A549 (cell line): Measurements from ENCODE around the gene ATP1B3. TPM values are rescaled to one million over a fixed set of nuclear protein-coding genes. Genes with fewer than 3 reads are reported as not detected.

ENCODE experiments used
- ATAC-seq, 2 experiments: fragments of 200-7000 bp in 1 of 2; fragments of >200 bp in 1 of 2; cut with Nextera tagmentation in 1 of 2; cut with Tn5 transposase in 1 of 2; 3 replicates each; pipeline versions ENCODE4 v1.8.0 to v1.9.1; 2018 to 2020; ENCODE audit warnings: mild to moderate bottlenecking in 1 of 2, moderate library complexity in 1 of 2
- CTCF ChIA-PET: fragments of 300-600 bp; sonication (Branson Sonifier 250); formaldehyde crosslinking; extraction: SDS; loops from one replicate; lab custom pipeline; 2021; ENCODE audit warnings: antibody characterized with exemption, inconsistent platforms; lab: Yijun Ruan, JAX
- POLR2A ChIA-PET: fragments of 350-600 bp; formaldehyde crosslinking; extraction: SDS; loops from one replicate; lab custom pipeline; 2021; ENCODE audit warnings: antibody characterized with exemption, inconsistent platforms; lab: Yijun Ruan, JAX
- DNase-seq, 2 experiments: peaks; one replicate each; pipeline versions ENCODE4 v3.0.0 to v3.0.0-alpha.2; 2011 to 2016; ENCODE audit warnings: low read depth in 1 of 2, low spot score in 1 of 2
- FAIRE-seq: peaks from 2 replicates; lab custom pipeline; 2011; peaks lifted over from hg19 to GRCh38; lab: Jason Lieb, UNC
- H3K27ac ChIP-seq, 2 experiments: fragments of >200 bp; sonication (Bioruptor Twin); formaldehyde crosslinking; 3 replicates each; pipeline ENCODE4 v1.5.1; 2016 to 2017
- H3K4me1 ChIP-seq: fragments of >200 bp; sonication (Bioruptor Twin); formaldehyde crosslinking; 3 replicates; pipeline ENCODE4 v1.6.1; 2016
- H3K4me2 ChIP-seq: fragments of >200 bp; sonication (Bioruptor Twin); formaldehyde crosslinking; 3 replicates; pipeline ENCODE4 v1.6.1; 2016
- H3K4me3 ChIP-seq: fragments of >200 bp; sonication (Bioruptor Twin); formaldehyde crosslinking; 3 replicates; pipeline ENCODE4 v1.5.1; 2016
- H3K9me3 ChIP-seq: fragments of >200 bp; sonication (Bioruptor Twin); formaldehyde crosslinking; 3 replicates; pipeline ENCODE4 v1.6.1; 2016
- CBX2 ChIP-seq: fragments of 200-600 bp; sonication (generic); IDR thresholded peaks from 2 replicates; pipeline ENCODE4 v1.6.1; 2016; ENCODE audit warnings: low read depth, mild to moderate bottlenecking, borderline replicate concordance
- CBX8 ChIP-seq: fragments of 200-600 bp; sonication (generic); IDR thresholded peaks from 2 replicates; pipeline ENCODE4 v1.6.1; 2016
- CEBPB ChIP-seq, 2 experiments: fragments of >200 bp in 1 of 2; sonication (Bioruptor Twin) in 1 of 2; formaldehyde crosslinking in 1 of 2; IDR thresholded peaks; 2 replicates each; pipeline ENCODE4 v1.6.1; 2012 to 2016
- EHF ChIP-seq: fragments of 250-450 bp; sonication (Bioruptor Pico); IDR thresholded peaks from 2 replicates; pipeline ENCODE4 v1.5.0; 2020; ENCODE audit warnings: mild to moderate bottlenecking
- EHMT2 ChIP-seq: fragments of 200-600 bp; sonication (generic); IDR thresholded peaks from 2 replicates; pipeline ENCODE4 v1.6.1; 2016; ENCODE audit warnings: antibody characterized with exemption, low read depth, mild to moderate bottlenecking, moderate library complexity
- EP300 ChIP-seq, 2 experiments: fragments of >200 bp; sonication (Bioruptor Twin); formaldehyde crosslinking; IDR thresholded peaks; 2 replicates in 1 of 2; 3 replicates in 1 of 2; pipeline ENCODE4 v1.6.1; 2016 to 2017
- FOSB ChIP-seq: fragments of 250-450 bp; sonication (Bioruptor Pico); IDR thresholded peaks from 2 replicates; pipeline ENCODE4 v1.5.0; 2020; ENCODE audit warnings: mild to moderate bottlenecking, moderate library complexity
- FOSL2 ChIP-seq, 2 experiments: fragments of 450-650 bp in 1 of 2; fragments of >200 bp in 1 of 2; sonication (Bioruptor Twin) in 1 of 2; formaldehyde crosslinking; IDR thresholded peaks; 2 replicates each; pipeline versions ENCODE4 v1.5.0 to v1.6.1; 2016 to 2020; ENCODE audit warnings: mild to moderate bottlenecking in 1 of 2, moderate library complexity in 1 of 2
- HDAC2 ChIP-seq: fragments of 200-600 bp; sonication (generic); IDR thresholded peaks from 2 replicates; pipeline ENCODE4 v1.6.1; 2016
- HOXA7 ChIP-seq: fragments of 250-450 bp; sonication (Bioruptor Pico); IDR thresholded peaks from 2 replicates; pipeline ENCODE4 v1.5.0; 2020; ENCODE audit warnings: mild to moderate bottlenecking, moderate library complexity
- HOXB5 ChIP-seq: fragments of 250-450 bp; sonication (Bioruptor Pico); IDR thresholded peaks from 2 replicates; pipeline ENCODE4 v1.5.0; 2020; ENCODE audit warnings: mild to moderate bottlenecking, moderate library complexity
- JUN ChIP-seq, 2 experiments: fragments of >200 bp; sonication (Bioruptor Twin); formaldehyde crosslinking; IDR thresholded peaks; 2 replicates in 1 of 2; 3 replicates in 1 of 2; pipeline ENCODE4 v1.6.1; 2016 to 2017
- JUNB ChIP-seq: fragments of >200 bp; sonication (Bioruptor Twin); formaldehyde crosslinking; IDR thresholded peaks from 2 replicates; pipeline ENCODE4 v1.6.1; 2016
- MAFK ChIP-seq: fragments of 450-650 bp; IDR thresholded peaks from 2 replicates; pipeline ENCODE4 v1.6.1; 2014; ENCODE audit not compliant: partially characterized antibody
- MYC ChIP-seq: IDR thresholded peaks from 2 replicates; pipeline ENCODE4 v1.6.1; 2012; ENCODE audit warnings: mild to moderate bottlenecking, inconsistent platforms, low read length, improper control_type of control experiment, borderline replicate concordance
- NPAS2 ChIP-seq: fragments of 250-450 bp; sonication (Bioruptor Pico); IDR thresholded peaks from 2 replicates; pipeline ENCODE4 v1.8.0; 2022; ENCODE audit warnings: mild to moderate bottlenecking, moderate library complexity, borderline replicate concordance
- NR3C1 ChIP-seq: fragments of >200 bp; sonication (Bioruptor Twin); formaldehyde crosslinking; IDR thresholded peaks from 3 replicates; pipeline ENCODE4 v1.6.1; 2017
- PHF8 ChIP-seq: fragments of 200-600 bp; sonication (generic); IDR thresholded peaks from 2 replicates; pipeline ENCODE4 v1.6.1; 2016; ENCODE audit warnings: low read depth, mild to moderate bottlenecking, antibody characterized with exemption, moderate library complexity, borderline replicate concordance
- POLR2A ChIP-seq: IDR thresholded peaks from 2 replicates; pipeline ENCODE4 v1.6.1; 2012; ENCODE audit warnings: mild to moderate bottlenecking, low read length
- POLR2AphosphoS2 ChIP-seq: conservative IDR thresholded peaks from 2 replicates; pipeline ENCODE4 v1.6.1; 2012; ENCODE audit warnings: low read length, improper control_type of control experiment, inconsistent platforms
- RAD21 ChIP-seq, 2 experiments: fragments of >200 bp in 1 of 2; sonication (Bioruptor Twin) in 1 of 2; formaldehyde crosslinking in 1 of 2; IDR thresholded peaks in 1 of 2; conservative IDR thresholded peaks in 1 of 2; 2 replicates in 1 of 2; 3 replicates in 1 of 2; pipeline ENCODE4 v1.6.1; 2012 to 2018; ENCODE audit warnings: inconsistent platforms in 1 of 2
- RARB ChIP-seq: fragments of 250-450 bp; sonication (Bioruptor Pico); IDR thresholded peaks from 2 replicates; pipeline ENCODE4 v1.8.0; 2021; ENCODE audit warnings: mild to moderate bottlenecking, moderate library complexity
- RCOR1 ChIP-seq: fragments of 150-350 bp; IDR thresholded peaks from 2 replicates; pipeline ENCODE4 v1.6.1; 2014; ENCODE audit warnings: antibody characterized with exemption, low read length, low read depth
- RFX5 ChIP-seq: fragments of 450-650 bp; IDR thresholded peaks from 2 replicates; pipeline ENCODE4 v1.7.1; 2014; ENCODE audit warnings: antibody characterized with exemption, mild to moderate bottlenecking, moderate library complexity
- RNF2 ChIP-seq: fragments of 200-600 bp; sonication (generic); IDR thresholded peaks from 2 replicates; pipeline ENCODE4 v1.6.1; 2016; ENCODE audit warnings: low read depth, mild to moderate bottlenecking, antibody characterized with exemption, moderate library complexity, borderline replicate concordance
- SMC3 ChIP-seq: fragments of >200 bp; sonication (Bioruptor Twin); formaldehyde crosslinking; IDR thresholded peaks from 3 replicates; pipeline ENCODE4 v1.6.1; 2018; ENCODE audit warnings: inconsistent platforms
- SREBF2 ChIP-seq: fragments of 450-650 bp; IDR thresholded peaks from 2 replicates; pipeline ENCODE4 v1.6.1; 2014; ENCODE audit warnings: mild to moderate bottlenecking, moderate library complexity
- ZC3H11A ChIP-seq: fragments of 450-650 bp; IDR thresholded peaks from 2 replicates; pipeline ENCODE4 v1.6.1; 2014; ENCODE audit warnings: antibody characterized with exemption, mild to moderate bottlenecking
- ZSCAN20 ChIP-seq: fragments of 250-450 bp; sonication (Bioruptor Pico); IDR thresholded peaks from 2 replicates; pipeline ENCODE4 v1.8.0; 2022; ENCODE audit warnings: mild to moderate bottlenecking, moderate library complexity
- WGBS: methylation state at CpG from one replicate; pipeline ENCODE4 v1.1.6; 2017; ENCODE audit errors: missing lambda C conversion rate; 5-methylcytosine and 5-hydroxymethylcytosine counted together
- polyA plus RNA-seq, 4 experiments: library from polyadenylated mRNA; depleted of rRNA in 3 of 4; stranded (reverse); fragments of >200 nt; fragmentation: RNase III in 1 of 4; extraction: RNeasy Plus Mini Kit Qiagen cat#74134 plus additional on column Dnase treatment in 1 of 4; gene quantifications; 2 replicates in 3 of 4; 3 replicates in 1 of 4; pipeline ENCODE4 v1.2.3, GENCODE V29; 2011 to 2017
- TF ChIP-seq, protein P1 (sequence below): IDR thresholded peaks from 2 replicates; pipeline ENCODE4 v1.6.1; 2012
- TF ChIP-seq, protein P2 (sequence below): fragments of >200 bp; sonication (Bioruptor Twin); formaldehyde crosslinking; IDR thresholded peaks from 3 replicates; pipeline ENCODE4 v1.6.1; 2016

Gene ATP1B3
- polyA plus RNA-seq, 2 of the 4 experiments (the other 2 are of a cell fraction), result 230 to 306 TPM

DNA sequence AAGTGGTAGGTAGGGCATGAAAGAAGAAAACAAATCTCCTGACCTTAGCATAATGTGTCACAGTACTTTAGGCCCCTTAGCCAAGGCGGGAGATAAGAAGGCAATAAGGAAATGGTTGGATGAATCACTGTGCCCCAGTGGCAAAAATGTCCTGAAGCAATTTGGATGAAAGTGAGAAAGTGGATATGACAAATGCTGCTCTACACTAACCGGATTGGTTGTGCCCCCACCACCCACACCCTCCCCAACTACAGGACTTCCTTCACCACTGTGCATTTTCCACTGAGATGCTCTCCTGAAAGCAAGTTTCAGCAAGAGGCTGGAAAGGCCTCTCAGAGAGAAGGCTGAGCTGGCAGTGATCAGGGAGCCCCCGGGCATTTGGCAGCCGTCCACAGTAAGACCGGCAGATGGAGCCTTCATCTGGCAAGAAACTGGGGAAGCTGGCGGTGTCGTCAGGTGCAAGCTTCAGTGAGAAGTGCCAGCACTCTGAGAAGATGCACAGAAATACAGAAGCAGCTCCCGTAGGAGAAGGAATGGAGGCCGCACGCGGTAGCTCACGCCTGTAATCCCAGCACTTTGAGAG is 63.8 kb downstream of the ATP1B3 start:
- no peak for TF ChIP-seq RAD21 (conservative IDR thresholded peaks at IDR 0.05 in 1 of 2, IDR thresholded peaks at IDR 0.05 in 1 of 2)
- no peak for TF ChIP-seq NPAS2 (CRISPR knock-in tag)
- TF ChIP-seq MAFK, result peak; percentile 30
- no peak for TF ChIP-seq POLR2AphosphoS2
- no peak for TF ChIP-seq CBX8
- no peak for TF ChIP-seq RCOR1
- no peak for TF ChIP-seq ZC3H11A
- TF ChIP-seq CEBPB (IDR thresholded peaks at IDR 0.05), result no peak
- no peak for TF ChIP-seq EHF
- TF ChIP-seq, protein P1, sequence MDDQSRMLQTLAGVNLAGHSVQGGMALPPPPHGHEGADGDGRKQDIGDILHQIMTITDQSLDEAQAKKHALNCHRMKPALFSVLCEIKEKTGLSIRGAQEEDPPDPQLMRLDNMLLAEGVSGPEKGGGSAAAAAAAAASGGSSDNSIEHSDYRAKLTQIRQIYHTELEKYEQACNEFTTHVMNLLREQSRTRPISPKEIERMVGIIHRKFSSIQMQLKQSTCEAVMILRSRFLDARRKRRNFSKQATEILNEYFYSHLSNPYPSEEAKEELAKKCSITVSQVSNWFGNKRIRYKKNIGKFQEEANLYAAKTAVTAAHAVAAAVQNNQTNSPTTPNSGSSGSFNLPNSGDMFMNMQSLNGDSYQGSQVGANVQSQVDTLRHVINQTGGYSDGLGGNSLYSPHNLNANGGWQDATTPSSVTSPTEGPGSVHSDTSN, result no peak
- no peak for TF ChIP-seq FOSB
- TF ChIP-seq FOSL2 (IDR thresholded peaks at IDR 0.05), result no peak
- peak; percentile 30; the same call in 1 of the 2 replicates for TF ChIP-seq FOSL2 (CRISPR knock-in tag; IDR thresholded peaks at IDR 0.05)
- no peak for TF ChIP-seq RNF2
- TF ChIP-seq ZSCAN20 (CRISPR knock-in tag), result no peak
- no peak for TF ChIP-seq RARB (CRISPR knock-in tag)
- TF ChIP-seq HDAC2, result no peak
- TF ChIP-seq JUN (IDR thresholded peaks at IDR 0.05), result no peak
- DNase-seq (peak; percentile 47 to 48), ATAC-seq (peak; percentile 74 to 80), FAIRE-seq (no peak)
- Histone ChIP-seq H3K4me1 (peaks cover 13% of the 10 kb centered on the region), H3K4me3 (no peak overlapping the region), H3K9me3 (no peaks in the 10 kb centered on the region), H3K27ac (peak overlapping the region in 1 of 2 experiments; percentile 27; a peak in 2 of 6 replicates), H3K4me2 (peak overlapping the region; percentile 11; the same call in 2 of the 3 replicates)
- CTCF ChIA-PET, result interaction anchor here (1.4 kb wide), 1 partner anchor 15 kb away, joined by 3 read pairs; no protein-coding TSS in a partner anchor
- WGBS, result 51% methylated on average over 11 of the region's 12 CpGs
- POLR2A ChIA-PET, result no interaction called here

DNA sequence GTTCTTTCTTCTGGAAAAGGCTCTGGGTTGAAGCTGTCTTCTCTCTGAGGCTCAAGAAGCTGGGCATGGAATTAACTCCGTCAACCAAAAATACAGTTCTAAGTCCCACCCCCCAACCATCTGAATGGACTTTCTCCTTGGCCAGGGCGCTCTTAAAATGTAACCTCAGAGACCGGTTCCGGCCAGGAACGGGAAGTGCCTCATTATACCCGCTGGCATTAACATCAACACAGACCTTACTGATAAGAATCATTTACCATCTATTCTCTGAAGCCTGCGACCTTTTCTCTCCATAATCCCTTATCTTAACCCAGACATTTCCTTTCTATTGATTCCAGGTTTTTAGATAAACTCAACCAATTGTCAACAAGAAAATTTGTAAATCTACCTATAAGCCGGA is 64.7 kb downstream of the ATP1B3 start:
- Histone ChIP-seq H3K4me1 (peaks cover 13% of the 10 kb centered on the region), H3K9me3 (no peaks in the 10 kb centered on the region), H3K27ac (no peak overlapping the region), H3K4me3 (no peak overlapping the region), H3K4me2 (no peak overlapping the region; the same call in 2 of the 3 replicates)
- ATAC-seq (no peak), FAIRE-seq (no peak), DNase-seq (no peak)
- ChIA-PET CTCF (interaction anchor here (1.4 kb wide), 1 partner anchor 14 kb away, joined by 3 read pairs; no protein-coding TSS in a partner anchor), POLR2A (no interaction called here)
- TF ChIP-seq CBX2, result no peak
- WGBS, result 88% methylated on average over 8 of the region's 8 CpGs

DNA sequence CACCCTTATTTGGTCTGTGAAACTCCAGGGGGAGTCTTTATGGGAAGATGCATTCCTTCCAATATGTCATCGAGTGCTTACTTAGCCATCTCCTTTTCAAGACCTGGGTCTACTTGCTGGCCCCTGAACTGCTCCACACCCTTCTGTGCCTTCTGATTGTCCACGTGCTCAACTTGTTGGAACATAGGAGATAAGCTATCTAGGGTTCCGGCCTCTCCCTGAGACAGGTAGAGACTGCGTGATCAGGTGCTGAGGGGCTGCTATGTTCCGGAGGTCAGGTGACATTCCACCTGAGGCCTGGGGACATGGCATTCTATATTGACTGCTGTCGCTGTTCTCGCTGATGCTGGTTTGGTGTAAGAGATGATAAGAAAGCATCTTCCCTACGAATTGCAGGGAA is 65.6 kb downstream of the ATP1B3 start:
- H3K9me3 ChIP-seq, result no peaks in the 10 kb centered on the region
- TF ChIP-seq POLR2AphosphoS2, result no peak
- no peak for TF ChIP-seq EHMT2
- no peak for TF ChIP-seq EP300 (IDR thresholded peaks at IDR 0.05)
- no peak for TF ChIP-seq RCOR1
- TF ChIP-seq JUNB, result no peak
- no peak for TF ChIP-seq SMC3
- TF ChIP-seq, protein P2, sequence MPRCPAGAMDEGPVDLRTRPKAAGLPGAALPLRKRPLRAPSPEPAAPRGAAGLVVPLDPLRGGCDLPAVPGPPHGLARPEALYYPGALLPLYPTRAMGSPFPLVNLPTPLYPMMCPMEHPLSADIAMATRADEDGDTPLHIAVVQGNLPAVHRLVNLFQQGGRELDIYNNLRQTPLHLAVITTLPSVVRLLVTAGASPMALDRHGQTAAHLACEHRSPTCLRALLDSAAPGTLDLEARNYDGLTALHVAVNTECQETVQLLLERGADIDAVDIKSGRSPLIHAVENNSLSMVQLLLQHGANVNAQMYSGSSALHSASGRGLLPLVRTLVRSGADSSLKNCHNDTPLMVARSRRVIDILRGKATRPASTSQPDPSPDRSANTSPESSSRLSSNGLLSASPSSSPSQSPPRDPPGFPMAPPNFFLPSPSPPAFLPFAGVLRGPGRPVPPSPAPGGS, result no peak
- TF ChIP-seq MYC, result no peak
- no peak for TF ChIP-seq PHF8
- TF ChIP-seq NR3C1, result no peak
- no peak for TF ChIP-seq POLR2A
- TF ChIP-seq MAFK, result no peak
- no peak for TF ChIP-seq RNF2
- no peak for TF ChIP-seq RFX5
- no peak for TF ChIP-seq SREBF2
- no peak for TF ChIP-seq HOXB5 (CRISPR knock-in tag)
- no peak for TF ChIP-seq HOXA7 (CRISPR knock-in tag)
- H3K27ac ChIP-seq, result no peak overlapping the region
- peaks cover 13% of the 10 kb centered on the region for H3K4me1 ChIP-seq
- WGBS, result 91% methylated on average over 8 of the region's 8 CpGs
- no peak overlapping the region for H3K4me2 ChIP-seq
- no peak overlapping the region for H3K4me3 ChIP-seq
- no peak for DNase-seq
- POLR2A ChIA-PET, result no interaction called here
- ATAC-seq, result no peak
- no peak for FAIRE-seq
- CTCF ChIA-PET, result no interaction called here
